ENCODE data around the gene NXPH1. TPM values are rescaled to one million over a fixed set of nuclear protein-coding genes. Genes with fewer than 3 reads are reported as not detected.

NXPH1 gene
- total RNA-seq, 4 donors from 2014 or later = not detected

DNA sequence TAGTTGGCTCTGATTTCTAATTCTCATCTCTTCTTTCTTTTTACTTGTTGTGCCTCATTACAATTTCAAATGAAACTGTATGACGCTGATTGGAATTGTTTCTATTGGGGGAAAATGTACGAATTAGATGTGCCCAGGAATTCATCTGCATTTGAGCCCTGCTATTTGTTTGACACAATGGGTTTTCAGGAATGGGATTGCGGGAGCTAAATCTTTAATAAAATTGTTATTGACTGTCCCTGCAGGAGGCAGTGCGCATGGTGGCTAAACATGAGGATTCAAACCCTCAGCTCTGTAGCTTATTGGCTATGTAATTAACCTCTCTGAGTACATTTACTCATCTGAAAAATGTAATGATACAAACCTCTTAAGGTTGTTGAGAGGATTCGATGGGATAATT lies 181.6 kb downstream of the NXPH1 start:
- no peak for TF ChIP-seq EP300 (IDR thresholded peaks at IDR 0.05)
- no peak for TF ChIP-seq POLR2A (IDR thresholded peaks at IDR 0.05)
- TF ChIP-seq, protein P1, sequence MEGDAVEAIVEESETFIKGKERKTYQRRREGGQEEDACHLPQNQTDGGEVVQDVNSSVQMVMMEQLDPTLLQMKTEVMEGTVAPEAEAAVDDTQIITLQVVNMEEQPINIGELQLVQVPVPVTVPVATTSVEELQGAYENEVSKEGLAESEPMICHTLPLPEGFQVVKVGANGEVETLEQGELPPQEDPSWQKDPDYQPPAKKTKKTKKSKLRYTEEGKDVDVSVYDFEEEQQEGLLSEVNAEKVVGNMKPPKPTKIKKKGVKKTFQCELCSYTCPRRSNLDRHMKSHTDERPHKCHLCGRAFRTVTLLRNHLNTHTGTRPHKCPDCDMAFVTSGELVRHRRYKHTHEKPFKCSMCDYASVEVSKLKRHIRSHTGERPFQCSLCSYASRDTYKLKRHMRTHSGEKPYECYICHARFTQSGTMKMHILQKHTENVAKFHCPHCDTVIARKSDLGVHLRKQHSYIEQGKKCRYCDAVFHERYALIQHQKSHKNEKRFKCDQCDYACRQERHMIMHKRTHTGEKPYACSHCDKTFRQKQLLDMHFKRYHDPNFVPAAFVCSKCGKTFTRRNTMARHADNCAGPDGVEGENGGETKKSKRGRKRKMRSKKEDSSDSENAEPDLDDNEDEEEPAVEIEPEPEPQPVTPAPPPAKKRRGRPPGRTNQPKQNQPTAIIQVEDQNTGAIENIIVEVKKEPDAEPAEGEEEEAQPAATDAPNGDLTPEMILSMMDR (IDR thresholded peaks at IDR 0.05) = no peak
- no peak for TF ChIP-seq POLR2AphosphoS5 (IDR thresholded peaks at IDR 0.05)
- Histone ChIP-seq H3K27me3 (no peaks in the 10 kb centered on the region), H3K4me1 (no peaks in the 10 kb centered on the region), H3K27ac (no peak overlapping the region), H3K4me3 (no peak overlapping the region), H3K9me3 (no peaks in the 10 kb centered on the region), H3K36me3 (no peaks in the 10 kb centered on the region)
- DNase-seq (ENCODE audit: low spot score in 2 of 2) = no peak
- WGBS = 54% methylated on average over 5 of the region's 5 CpGs

DNA sequence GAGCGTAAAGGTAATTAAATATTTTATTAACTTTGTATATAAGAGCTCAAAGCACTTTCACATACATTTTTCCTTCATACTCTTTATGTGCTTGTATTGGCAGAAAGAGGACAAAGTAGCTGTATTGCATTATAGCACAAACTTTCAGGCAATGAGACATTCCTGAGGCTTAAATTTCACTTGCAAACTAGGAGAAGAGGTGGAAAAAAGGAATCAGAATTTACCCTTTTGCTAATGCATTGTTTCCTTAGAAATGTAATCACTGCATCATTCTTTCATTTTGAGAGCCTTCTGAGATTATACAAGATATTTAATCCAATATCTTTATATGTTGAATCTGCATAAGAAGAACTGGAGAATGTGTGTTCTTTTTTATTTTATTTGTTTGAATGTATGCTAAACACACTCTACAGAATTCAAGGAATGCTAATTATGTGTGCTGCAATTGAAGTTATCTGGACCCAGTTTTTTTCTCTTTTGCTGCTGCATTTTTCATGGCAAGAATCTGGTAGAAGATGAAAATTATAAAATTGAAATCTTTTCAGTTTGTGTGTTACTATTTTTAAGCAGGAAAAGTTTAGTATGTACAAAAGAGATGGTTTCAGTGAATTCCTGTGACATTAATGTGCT lies 185.1 kb downstream of the NXPH1 start:
- WGBS = 88% methylated on average over 1 of the region's 1 CpG
- Histone ChIP-seq H3K27me3 (no peaks in the 10 kb centered on the region), H3K4me1 (no peaks in the 10 kb centered on the region), H3K9me3 (no peaks in the 10 kb centered on the region), H3K36me3 (no peaks in the 10 kb centered on the region), H3K4me3 (no peak overlapping the region), H3K27ac (no peak overlapping the region)
- TF ChIP-seq POLR2A (IDR thresholded peaks at IDR 0.05) (no peak), EP300 (IDR thresholded peaks at IDR 0.05) (no peak), POLR2AphosphoS5 (IDR thresholded peaks at IDR 0.05) (no peak)
- TF ChIP-seq, protein P1 (IDR thresholded peaks at IDR 0.05) = no peak
- no peak for DNase-seq (ENCODE audit: low spot score in 2 of 2)

DNA sequence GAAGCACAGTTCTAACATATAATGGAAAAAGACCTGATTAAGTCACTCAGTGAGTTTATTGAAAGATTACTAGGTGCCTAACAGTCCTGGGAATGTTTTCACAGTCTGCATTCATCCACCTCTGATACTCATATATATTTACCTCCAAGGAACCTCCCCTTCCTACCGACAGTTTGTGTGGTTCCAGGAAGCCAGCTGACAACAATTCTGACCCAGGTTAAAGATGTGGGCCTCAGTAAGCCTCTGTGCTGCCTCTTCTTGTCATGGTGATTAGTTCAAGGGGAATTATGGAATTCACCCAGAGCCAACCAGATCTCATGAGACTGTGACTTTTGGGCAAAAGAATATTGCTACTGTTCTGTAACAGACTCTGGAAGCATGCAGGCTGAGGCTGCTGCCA lies 186.8 kb downstream of the NXPH1 start:
- TF ChIP-seq, protein P1 (IDR thresholded peaks at IDR 0.05) = no peak
- no peak for TF ChIP-seq POLR2AphosphoS5 (IDR thresholded peaks at IDR 0.05)
- no peak for TF ChIP-seq POLR2A (IDR thresholded peaks at IDR 0.05)
- TF ChIP-seq EP300 (IDR thresholded peaks at IDR 0.05) = no peak
- no peaks in the 10 kb centered on the region for H3K27me3 ChIP-seq
- no peak overlapping the region for H3K27ac ChIP-seq
- H3K36me3 ChIP-seq = no peaks in the 10 kb centered on the region
- 60% methylated on average over 1 of the region's 1 CpG for WGBS
- H3K4me3 ChIP-seq = no peak overlapping the region
- no peak for DNase-seq (ENCODE audit: low spot score in 2 of 2)
- H3K9me3 ChIP-seq = no peaks in the 10 kb centered on the region
- H3K4me1 ChIP-seq = no peaks in the 10 kb centered on the region

DNA sequence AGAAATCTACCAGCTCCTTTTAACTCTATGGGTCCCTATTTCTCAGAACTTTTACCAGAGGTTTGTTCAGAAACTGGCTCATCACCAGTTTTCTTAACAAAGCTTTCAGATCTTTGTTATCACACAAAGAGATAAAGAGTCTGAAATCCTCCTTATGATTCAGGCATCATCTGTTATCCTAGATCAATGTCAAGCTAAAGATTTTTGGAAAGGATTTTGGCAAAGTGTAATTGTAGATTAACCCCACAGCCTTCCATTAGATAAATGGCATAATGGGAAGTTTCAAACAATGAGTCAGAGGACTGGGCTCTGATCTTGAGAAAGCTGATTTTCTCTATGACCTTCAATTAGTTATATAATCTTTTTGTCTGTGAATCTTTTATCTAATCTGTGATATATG lies 192.2 kb downstream of the NXPH1 start:
- no peak for DNase-seq (ENCODE audit: low spot score in 2 of 2)
- no peaks in the 10 kb centered on the region for H3K27me3 ChIP-seq
- no peak overlapping the region for H3K27ac ChIP-seq
- TF ChIP-seq POLR2AphosphoS5 (IDR thresholded peaks at IDR 0.05) (no peak), EP300 (IDR thresholded peaks at IDR 0.05) (no peak), POLR2A (IDR thresholded peaks at IDR 0.05) (no peak)
- TF ChIP-seq, protein P1 (IDR thresholded peaks at IDR 0.05) = no peak
- H3K9me3 ChIP-seq = no peaks in the 10 kb centered on the region
- no peaks in the 10 kb centered on the region for H3K4me1 ChIP-seq
- H3K36me3 ChIP-seq = no peaks in the 10 kb centered on the region
- no peak overlapping the region for H3K4me3 ChIP-seq

DNA sequence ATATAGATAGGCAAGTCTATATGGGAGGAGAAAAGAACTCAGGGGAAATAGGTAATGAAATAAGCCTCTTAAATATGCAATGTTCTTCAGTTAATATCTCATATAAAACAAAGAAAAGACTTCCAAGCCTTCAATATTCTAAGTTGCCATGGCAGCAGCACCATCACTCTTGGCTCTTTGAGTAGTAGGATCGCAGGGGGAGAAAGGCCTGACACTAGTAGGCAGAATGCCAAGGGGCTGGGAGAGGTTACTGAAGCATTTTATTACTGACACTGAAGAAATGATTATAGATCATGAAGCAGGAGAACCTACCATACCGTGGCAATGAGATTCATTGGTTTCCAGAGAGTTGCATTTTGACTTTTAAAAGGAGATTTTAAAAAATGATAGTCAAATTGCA lies 193.9 kb downstream of the NXPH1 start:
- 62% methylated on average over 2 of the region's 2 CpGs for WGBS
- H3K27ac ChIP-seq = no peak overlapping the region
- H3K9me3 ChIP-seq = no peaks in the 10 kb centered on the region
- TF ChIP-seq, protein P1 (IDR thresholded peaks at IDR 0.05) = no peak
- TF ChIP-seq POLR2AphosphoS5 (IDR thresholded peaks at IDR 0.05) (no peak), POLR2A (IDR thresholded peaks at IDR 0.05) (no peak), EP300 (IDR thresholded peaks at IDR 0.05) (no peak)
- no peaks in the 10 kb centered on the region for H3K27me3 ChIP-seq
- H3K36me3 ChIP-seq = no peaks in the 10 kb centered on the region
- no peak overlapping the region for H3K4me3 ChIP-seq
- no peak for DNase-seq (ENCODE audit: low spot score in 2 of 2)
- no peaks in the 10 kb centered on the region for H3K4me1 ChIP-seq
